Measurements from ENCODE around the gene NLGN1.

Gene NLGN1

GRCh38 chr3:173954647-173955046 is 557.1 kb downstream of the NLGN1 start:
- TF ChIP-seq CTCF (IDR thresholded peaks at IDR 0.05) (no peak), ZFX (IDR thresholded peaks at IDR 0.05; ENCODE audit: borderline replicate concordance) (no peak)
- H3K27ac ChIP-seq, result no peak overlapping the region

- no peak overlapping the region for H3K27ac ChIP-seq
- TF ChIP-seq ZFX (IDR thresholded peaks at IDR 0.05; ENCODE audit: borderline replicate concordance) (no peak), CTCF (IDR thresholded peaks at IDR 0.05) (no peak)
Measured at GRCh38 chr3:173957646-173958045, 560.1 kb downstream of the NLGN1 start.

- no peak overlapping the region for H3K27ac ChIP-seq
Measured at GRCh38 chr3:173958805-173959204, 561.3 kb downstream of the NLGN1 start.

GRCh38 chr3:173970281-173970680 is 572.7 kb downstream of the NLGN1 start:
- TF ChIP-seq ZFX (IDR thresholded peaks at IDR 0.05; ENCODE audit: borderline replicate concordance), result no peak
- TF ChIP-seq CTCF (IDR thresholded peaks at IDR 0.05), result no peak
- no peak overlapping the region for H3K27ac ChIP-seq

More at GRCh38 chr3:173958805-173959204, 561.3 kb downstream of the NLGN1 start:
- TF ChIP-seq ZFX (IDR thresholded peaks at IDR 0.05; ENCODE audit: borderline replicate concordance), result no peak
- no peak for TF ChIP-seq CTCF (IDR thresholded peaks at IDR 0.05)

DNA sequence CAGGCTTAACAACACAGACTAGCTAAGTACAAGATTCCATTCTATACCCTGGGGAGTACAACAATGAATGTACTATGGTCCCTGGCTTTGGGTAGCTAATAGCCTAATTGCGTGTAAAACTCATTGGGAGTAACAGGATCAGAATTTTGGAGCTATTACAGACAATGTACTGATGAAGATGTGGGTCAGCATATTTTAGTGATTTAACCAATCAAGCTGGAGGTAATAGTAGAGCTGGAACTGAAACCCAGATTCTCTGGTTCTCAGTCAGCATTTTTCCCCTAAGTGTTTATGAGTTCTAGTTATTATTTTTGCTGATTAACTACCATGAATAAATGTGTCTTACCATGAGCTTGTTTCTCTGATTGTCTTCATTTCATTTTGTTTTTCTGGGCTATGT is 578.7 kb downstream of the NLGN1 start:
- no peak overlapping the region for H3K27ac ChIP-seq

GRCh38 chr3:173977747-173978146 is 580.2 kb downstream of the NLGN1 start:
- no peak overlapping the region for H3K27ac ChIP-seq
- TF ChIP-seq CTCF (IDR thresholded peaks at IDR 0.05) (no peak), ZFX (IDR thresholded peaks at IDR 0.05; ENCODE audit: borderline replicate concordance) (no peak)

More for the DNA sequence above, 578.7 kb downstream of the NLGN1 start:
- no peak for TF ChIP-seq CTCF (IDR thresholded peaks at IDR 0.05)
- no peak for TF ChIP-seq ZFX (IDR thresholded peaks at IDR 0.05; ENCODE audit: borderline replicate concordance)

DNA sequence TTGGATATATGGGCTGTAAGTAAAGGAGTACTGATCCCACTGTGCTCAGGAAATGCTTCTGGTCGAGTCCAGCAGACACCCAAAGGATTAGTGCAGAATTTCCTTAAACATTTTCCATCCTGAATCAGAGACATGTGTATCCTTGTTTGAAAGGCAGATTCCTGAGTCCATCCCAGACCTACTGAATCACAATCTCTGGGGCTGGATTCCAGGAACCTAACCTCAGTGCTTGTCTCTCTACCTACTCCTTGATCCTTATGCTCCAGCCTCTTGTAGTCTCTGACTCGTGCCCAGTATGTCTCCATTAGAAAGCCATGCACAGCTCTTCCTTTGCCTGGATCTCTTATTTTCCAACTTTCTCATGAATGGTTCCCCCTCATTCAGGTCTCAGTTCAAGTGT is 585.8 kb downstream of the NLGN1 start:
- TF ChIP-seq ZFX (IDR thresholded peaks at IDR 0.05; ENCODE audit: borderline replicate concordance) (no peak), CTCF (IDR thresholded peaks at IDR 0.05) (no peak)
- no peak overlapping the region for H3K27ac ChIP-seq
